ENCODE measurements around the gene GIPR.

The GIPR gene

GRCh38 chr19:45729800-45730290 lies 61.8 kb downstream of the GIPR start:
- in situ Hi-C loops (cut with HindIII; ENCODE audit: low sequenced_read_pairs) = no loop called here

DNA sequence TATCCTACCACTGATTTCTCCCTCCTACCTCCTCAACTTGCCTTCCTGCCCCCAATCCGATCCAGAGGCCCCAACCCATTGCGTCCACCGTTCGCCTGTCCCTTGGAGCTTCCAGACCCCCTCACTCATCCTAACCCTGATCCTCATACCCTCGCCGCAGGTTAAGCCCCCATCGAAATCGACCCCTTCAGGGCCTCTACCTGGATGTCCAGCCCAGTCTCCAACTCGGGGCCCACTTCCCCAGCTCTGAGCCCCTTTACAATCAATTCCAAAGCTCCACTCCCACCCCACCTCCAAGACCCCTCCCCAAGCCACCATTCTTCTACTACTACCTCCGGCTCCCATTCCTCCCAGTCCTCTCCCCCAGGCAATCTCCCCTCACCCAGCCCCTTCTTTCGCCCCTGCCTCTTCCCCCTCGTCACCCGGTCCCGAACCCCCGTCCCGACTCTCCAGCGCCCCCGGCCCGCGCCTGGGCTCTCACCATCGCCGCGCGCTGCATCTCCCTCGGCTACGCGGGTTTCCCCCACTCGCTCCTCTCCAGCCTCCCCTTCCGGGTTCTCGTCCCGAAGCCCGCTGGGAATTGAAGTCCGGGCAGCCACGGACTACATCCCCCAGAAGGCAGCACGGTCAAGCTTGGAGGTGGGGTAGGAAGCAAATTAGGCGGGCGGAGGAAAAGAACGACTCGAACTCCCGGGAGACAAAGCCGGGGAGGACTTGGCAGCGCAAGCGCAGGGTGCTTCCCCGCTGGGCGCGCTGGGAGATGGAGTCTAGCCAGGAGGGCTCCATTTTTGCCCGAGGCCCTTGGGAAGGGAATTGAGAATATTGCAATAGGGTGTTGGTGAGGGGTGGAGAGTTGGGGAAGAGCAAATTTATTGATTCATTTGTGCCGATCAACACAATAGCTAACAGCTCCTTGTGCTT lies 62.6 kb downstream of the GIPR start, which contains the start of gene FBXO46:
TSS of gene FBXO46 (minus strand) at position 529 of the 921 bp plus-strand sequence. CDS start 17,401 bp downstream, outside the sequence.
- in situ Hi-C loops (cut with HindIII; ENCODE audit: low sequenced_read_pairs) = no loop called here
